ENCODE results near the gene ZGLP1. TPM values are rescaled to one million over a fixed set of nuclear protein-coding genes. Genes with fewer than 3 reads are reported as not detected.

Gene ZGLP1
- total and polyA plus RNA-seq, 2 donors (not counting 1 experiment from before 2014, with no cell fraction given) = 6.4 to 8.0 TPM

DNA sequence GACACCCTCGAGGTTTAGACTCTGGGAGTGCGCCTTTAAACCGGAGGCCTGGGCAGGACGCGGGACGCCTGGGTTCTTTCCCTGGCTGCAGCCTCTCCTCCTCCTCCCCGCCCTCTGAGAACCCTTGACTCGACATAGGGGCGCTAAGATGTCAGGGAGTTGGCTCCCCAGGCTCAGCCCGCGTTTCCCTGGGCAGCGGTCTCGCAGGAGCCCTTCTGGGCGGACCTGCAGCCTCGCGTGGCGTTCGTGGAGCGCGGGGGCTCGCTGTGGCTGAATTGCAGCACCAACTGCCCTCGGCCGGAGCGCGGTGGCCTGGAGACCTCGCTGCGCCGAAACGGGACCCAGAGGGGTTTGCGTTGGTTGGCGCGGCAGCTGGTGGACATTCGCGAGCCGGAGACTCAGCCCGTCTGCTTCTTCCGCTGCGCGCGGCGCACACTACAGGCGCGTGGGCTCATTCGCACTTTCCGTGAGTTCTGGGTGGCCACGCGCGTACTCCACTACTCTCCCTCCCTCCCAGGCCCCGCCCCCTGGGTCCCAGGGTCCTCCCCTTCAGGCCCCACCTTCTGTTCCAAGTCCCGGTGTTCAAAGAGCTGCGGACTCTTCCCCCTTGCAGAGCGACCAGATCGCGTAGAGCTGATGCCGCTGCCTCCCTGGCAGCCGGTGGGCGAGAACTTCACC, 18.6 kb downstream of the ZGLP1 start:
- no peaks in the 10 kb centered on the region for H3K79me2 ChIP-seq (ENCODE audit: control insufficient read depth, insufficient read depth, low read length)
- peak overlapping the region in 4 of 5 experiments; percentile 33 to 63 (median 42) for H3K4me3 ChIP-seq (ENCODE audit: control extremely low read depth in 1 of 5, extremely low read depth in 1 of 5, insufficient read depth in 1 of 5, low read depth in 2 of 5, low read length in 4 of 5)
- H3K4me3 Mint-ChIP-seq = peak overlapping the region; percentile 87
- ChIA-PET CTCF (interaction anchor here (0.8 to 8.5 kb wide), 9 partner anchors 11 to 135 kb away, joined by 3 to 116 read pairs (median 5); partner anchors contain the start of genes ICAM1 and TYK2), POLR2A (interaction anchor here (0.6 to 1.1 kb wide), 4 partner anchors 21 to 186 kb away, joined by 3 to 6 read pairs (median 4); partner anchors contain the start of genes ICAM1 and RAVER1)
- H3K9me3 Mint-ChIP-seq (ENCODE audit: insufficient read depth) = no peaks in the 10 kb centered on the region
- 1% methylated on average over 57 of the region's 57 CpGs for WGBS (ENCODE audit: insufficient coverage)
- intact Hi-C loops (cut with micrococcal nuclease) = loop anchor here (1.0 kb wide), 1 partner anchor 21 kb away; no protein-coding TSS in a partner anchor
- H3K27ac ChIP-seq (ENCODE audit: low read length in 2 of 2) = no peak overlapping the region
- peaks cover 97 to 100% of the 10 kb centered on the region in 2 donors for H3K4me1 ChIP-seq (ENCODE audit: control insufficient read depth in 2 of 2, insufficient read depth in 2 of 2, low read length in 2 of 2)
- TF ChIP-seq EZH2 (IDR thresholded peaks at IDR 0.05; ENCODE audit: borderline replicate concordance, insufficient read depth, low read depth, low read length, poor library complexity, severe bottlenecking) = no peak
- TF ChIP-seq, protein P1, sequence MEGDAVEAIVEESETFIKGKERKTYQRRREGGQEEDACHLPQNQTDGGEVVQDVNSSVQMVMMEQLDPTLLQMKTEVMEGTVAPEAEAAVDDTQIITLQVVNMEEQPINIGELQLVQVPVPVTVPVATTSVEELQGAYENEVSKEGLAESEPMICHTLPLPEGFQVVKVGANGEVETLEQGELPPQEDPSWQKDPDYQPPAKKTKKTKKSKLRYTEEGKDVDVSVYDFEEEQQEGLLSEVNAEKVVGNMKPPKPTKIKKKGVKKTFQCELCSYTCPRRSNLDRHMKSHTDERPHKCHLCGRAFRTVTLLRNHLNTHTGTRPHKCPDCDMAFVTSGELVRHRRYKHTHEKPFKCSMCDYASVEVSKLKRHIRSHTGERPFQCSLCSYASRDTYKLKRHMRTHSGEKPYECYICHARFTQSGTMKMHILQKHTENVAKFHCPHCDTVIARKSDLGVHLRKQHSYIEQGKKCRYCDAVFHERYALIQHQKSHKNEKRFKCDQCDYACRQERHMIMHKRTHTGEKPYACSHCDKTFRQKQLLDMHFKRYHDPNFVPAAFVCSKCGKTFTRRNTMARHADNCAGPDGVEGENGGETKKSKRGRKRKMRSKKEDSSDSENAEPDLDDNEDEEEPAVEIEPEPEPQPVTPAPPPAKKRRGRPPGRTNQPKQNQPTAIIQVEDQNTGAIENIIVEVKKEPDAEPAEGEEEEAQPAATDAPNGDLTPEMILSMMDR (IDR thresholded peaks at IDR 0.05) = no peak
- peaks cover 45% of the 10 kb centered on the region for H3K27me3 Mint-ChIP-seq
- H3K9ac ChIP-seq (ENCODE audit: low read length) = peak overlapping the region; percentile 64
- peak overlapping the region; percentile 26 for H3K27ac Mint-ChIP-seq
- H3K36me3 ChIP-seq (replicated peaks in 1 of 2; ENCODE audit: control extremely low read depth in 1 of 2, control insufficient read depth in 1 of 2, extremely low read depth in 1 of 2, insufficient read depth in 2 of 2, low read length in 1 of 2) = peaks cover 0 to 2% of the 10 kb centered on the region in 2 experiments
- ATAC-seq (ENCODE audit: low read depth) (peak; percentile 16), DNase-seq (peak; percentile 76)
- peaks cover 80% of the 10 kb centered on the region for H3K4me1 Mint-ChIP-seq
- peak overlapping the region; percentile 96 for H3K4me2 ChIP-seq (replicated peaks; ENCODE audit: low read depth, low read length, poor library complexity, severe bottlenecking)
- peaks cover 0 to 75% (median 0%) of the 10 kb centered on the region in 3 donors for H3K9me3 ChIP-seq (ENCODE audit: control extremely low read depth in 1 of 3, control insufficient read depth in 2 of 3, insufficient read depth in 1 of 3, low read length in 2 of 3)
- H3K27me3 ChIP-seq (replicated peaks in 1 of 4; ENCODE audit: control extremely low read depth in 1 of 4, control insufficient read depth in 3 of 4, insufficient read depth in 4 of 4, low read length in 3 of 4) = peaks cover 0 to 92% (median 61%) of the 10 kb centered on the region in 4 experiments
- peak overlapping the region; percentile 66 for H2AFZ ChIP-seq (ENCODE audit: insufficient read depth, low read depth, low read length, poor library complexity, severe bottlenecking)
- peaks cover 29% of the 10 kb centered on the region for H4K20me1 ChIP-seq (ENCODE audit: control insufficient read depth, insufficient read depth, low read length, poor library complexity, severe bottlenecking)

Measured in B cell (primary cell).